Activated naive CD4-positive, alpha-beta T cell treated with anti-CD3 and anti-CD28 coated beads, Interleukin-2, amount 10 ng/mL, durations not matched to agents 5 hours and 36 hours (primary cell): Measurements from ENCODE around the gene ZCCHC10. TPM values are rescaled to one million over a fixed set of nuclear protein-coding genes. Genes with fewer than 3 reads are reported as not detected.

Source experiments
- total RNA-seq, 2 experiments: library from RNA; stranded (reverse); gene quantifications; one replicate each; pipeline ENCODE4 v1.2.3, GENCODE V29; 2021

Gene ZCCHC10
- 10 to 100 TPM; 27.3 to 29.6 TPM for total RNA-seq

GRCh38 chr5:133025804-133026663 is at the start of gene ZCCHC10:
ZCCHC10 (minus strand) TSS chr5:133026549; CDS start chr5:133026537, 12 bp downstream.

GRCh38 chr5:133051542-133052316 is 25.4 kb upstream of the ZCCHC10 start, which contains the start of gene HSPA4:
HSPA4 (plus strand) TSS chr5:133052013; CDS start chr5:133052251, 238 bp downstream.

GRCh38 chr5:132963171-132964104 is 62.9 kb downstream of the ZCCHC10 start, which contains the start of gene AFF4:
AFF4 (minus strand) TSS chr5:132963634; CDS start chr5:132937189, 26,445 bp downstream.

Other genes starting within 250 kb of the ZCCHC10 start
- 10 to 100 TPM; 18.0 to 19.2 TPM for gene SEPTIN8, start 249.3 kb downstream of the ZCCHC10 start, total RNA-seq
- gene SOWAHA, start 213.2 kb downstream of the ZCCHC10 start, total RNA-seq, result not detected
- gene SHROOM1, start 195.9 kb downstream of the ZCCHC10 start, total RNA-seq, result 1 to 10 TPM in 1 of 2 experiments, under 1 TPM in 1; 0.91 to 2.2 TPM
- under 1 TPM; 0.50 to 0.75 TPM for gene GDF9, start 160.1 kb downstream of the ZCCHC10 start, total RNA-seq
- 100 to 1,000 TPM; 251 to 263 TPM for gene UQCRQ, start 159.9 kb downstream of the ZCCHC10 start, total RNA-seq
- gene LEAP2, start 152.9 kb downstream of the ZCCHC10 start, total RNA-seq, result 1 to 10 TPM; 2.9 to 4.0 TPM
- 10 to 100 TPM; 31.5 to 34.8 TPM for gene AFF4, start 62.9 kb downstream of the ZCCHC10 start, total RNA-seq
- 10 to 100 TPM; 76.8 to 79.5 TPM for gene HSPA4, start 25.5 kb upstream of the ZCCHC10 start, total RNA-seq